ENCODE data around the gene HES7.

DNA sequence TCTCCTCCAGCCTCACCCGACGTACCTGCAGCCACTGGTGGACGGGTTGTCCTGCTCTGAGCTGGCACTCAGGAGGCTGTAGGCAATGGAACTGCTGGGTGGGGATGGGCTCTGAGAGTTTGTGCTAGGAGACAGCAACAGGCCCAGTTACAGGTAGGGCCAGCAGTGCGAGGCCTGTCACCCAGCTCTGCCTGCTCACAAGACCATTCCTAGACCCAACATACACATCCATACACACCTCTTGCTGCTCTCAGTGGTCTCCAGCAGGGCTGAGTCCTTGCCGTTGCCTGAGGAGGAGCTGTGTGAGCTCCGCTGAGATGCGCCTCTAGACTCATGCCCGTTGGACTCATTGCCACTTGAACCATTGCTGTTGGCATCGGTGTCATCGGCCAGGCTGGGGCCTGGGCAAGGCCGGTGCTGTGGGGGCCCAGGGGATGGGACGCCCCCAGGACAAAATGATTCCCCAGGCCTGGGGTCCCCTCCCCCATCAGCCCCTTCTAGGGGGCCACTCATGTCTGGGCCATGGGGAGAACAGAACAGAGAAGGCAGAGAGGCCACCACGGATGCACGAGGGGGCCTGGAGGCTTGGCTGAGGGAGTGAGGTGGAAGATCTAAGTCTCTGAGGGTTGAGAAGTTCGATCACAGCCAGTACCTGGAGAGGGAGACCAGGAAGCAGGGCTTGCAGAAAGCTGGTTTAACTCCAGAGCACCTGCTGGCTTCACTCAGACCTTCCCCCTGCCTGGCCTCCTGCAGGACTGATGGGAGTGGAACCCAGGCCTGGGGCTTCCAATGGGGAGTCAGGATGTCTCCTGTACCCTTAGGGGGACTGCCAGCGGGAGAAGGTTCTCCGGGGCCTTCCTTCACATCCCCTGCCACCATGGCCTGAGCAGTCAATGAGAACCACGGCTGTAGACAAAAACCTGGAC is 26.6 kb upstream of the HES7 start:
- TF ChIP-seq CTCF (IDR thresholded peaks at IDR 0.05), result no peak
- TF ChIP-seq POLR2AphosphoS5 (IDR thresholded peaks at IDR 0.05), result no peak
- no peak for TF ChIP-seq POLR2A (IDR thresholded peaks at IDR 0.05; ENCODE audit: low read depth)
- no peak for TF ChIP-seq EP300 (IDR thresholded peaks at IDR 0.05)

All from esophagus muscularis mucosa (tissue), 4 donors.